ENCODE results near the gene ELMO1. TPM values are rescaled to one million over a fixed set of nuclear protein-coding genes. Genes with fewer than 3 reads are reported as not detected.

ELMO1 gene
- total RNA-seq, 6 donors from 2014 or later: 51.4 to 204 (median 73.7) TPM

DNA sequence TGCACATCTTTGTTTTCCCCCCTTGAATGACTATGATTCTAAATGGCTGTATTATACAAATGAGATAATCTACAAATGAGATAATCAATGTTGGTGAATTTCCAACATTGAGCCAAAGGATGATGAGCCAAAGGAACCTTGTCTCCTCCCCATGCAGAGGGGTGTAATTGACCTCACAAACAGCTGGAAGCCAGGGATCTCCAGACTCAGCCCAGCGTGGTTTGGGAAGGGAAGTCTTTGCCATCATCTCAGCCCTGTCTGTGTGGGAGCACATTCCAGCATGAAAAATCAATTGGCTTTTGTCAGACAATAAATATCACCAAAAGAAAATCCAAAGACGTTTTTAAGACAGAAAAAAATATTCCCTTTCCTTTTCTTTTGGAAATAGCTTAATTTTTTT is 452.9 kb downstream of the ELMO1 start:
- H3K27me3 ChIP-seq: no peaks in the 10 kb centered on the region
- ATAC-seq (ENCODE audit: low FRiP score in 2 of 2) (peak in 1 of 2 donors; percentile 68), DNase-seq (no peak)
- H3K36me3 ChIP-seq: no peaks in the 10 kb centered on the region
- 66 to 72% methylated on average over 2 of the region's 2 CpGs for WGBS, 2 donors
- H3K9me3 ChIP-seq: no peaks in the 10 kb centered on the region
- peaks cover 0 to 4% (median 0%) of the 10 kb centered on the region in 4 donors for H3K4me1 ChIP-seq
- H3K27ac ChIP-seq: no peak overlapping the region
- no peak overlapping the region for H3K4me3 ChIP-seq
- TF ChIP-seq POLR2AphosphoS5 (IDR thresholded peaks at IDR 0.05): no peak
- no peak for TF ChIP-seq EP300 (IDR thresholded peaks at IDR 0.05)
- no peak for TF ChIP-seq POLR2A (IDR thresholded peaks at IDR 0.05)
- TF ChIP-seq, protein P1, sequence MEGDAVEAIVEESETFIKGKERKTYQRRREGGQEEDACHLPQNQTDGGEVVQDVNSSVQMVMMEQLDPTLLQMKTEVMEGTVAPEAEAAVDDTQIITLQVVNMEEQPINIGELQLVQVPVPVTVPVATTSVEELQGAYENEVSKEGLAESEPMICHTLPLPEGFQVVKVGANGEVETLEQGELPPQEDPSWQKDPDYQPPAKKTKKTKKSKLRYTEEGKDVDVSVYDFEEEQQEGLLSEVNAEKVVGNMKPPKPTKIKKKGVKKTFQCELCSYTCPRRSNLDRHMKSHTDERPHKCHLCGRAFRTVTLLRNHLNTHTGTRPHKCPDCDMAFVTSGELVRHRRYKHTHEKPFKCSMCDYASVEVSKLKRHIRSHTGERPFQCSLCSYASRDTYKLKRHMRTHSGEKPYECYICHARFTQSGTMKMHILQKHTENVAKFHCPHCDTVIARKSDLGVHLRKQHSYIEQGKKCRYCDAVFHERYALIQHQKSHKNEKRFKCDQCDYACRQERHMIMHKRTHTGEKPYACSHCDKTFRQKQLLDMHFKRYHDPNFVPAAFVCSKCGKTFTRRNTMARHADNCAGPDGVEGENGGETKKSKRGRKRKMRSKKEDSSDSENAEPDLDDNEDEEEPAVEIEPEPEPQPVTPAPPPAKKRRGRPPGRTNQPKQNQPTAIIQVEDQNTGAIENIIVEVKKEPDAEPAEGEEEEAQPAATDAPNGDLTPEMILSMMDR (IDR thresholded peaks at IDR 0.05): no peak

DNA sequence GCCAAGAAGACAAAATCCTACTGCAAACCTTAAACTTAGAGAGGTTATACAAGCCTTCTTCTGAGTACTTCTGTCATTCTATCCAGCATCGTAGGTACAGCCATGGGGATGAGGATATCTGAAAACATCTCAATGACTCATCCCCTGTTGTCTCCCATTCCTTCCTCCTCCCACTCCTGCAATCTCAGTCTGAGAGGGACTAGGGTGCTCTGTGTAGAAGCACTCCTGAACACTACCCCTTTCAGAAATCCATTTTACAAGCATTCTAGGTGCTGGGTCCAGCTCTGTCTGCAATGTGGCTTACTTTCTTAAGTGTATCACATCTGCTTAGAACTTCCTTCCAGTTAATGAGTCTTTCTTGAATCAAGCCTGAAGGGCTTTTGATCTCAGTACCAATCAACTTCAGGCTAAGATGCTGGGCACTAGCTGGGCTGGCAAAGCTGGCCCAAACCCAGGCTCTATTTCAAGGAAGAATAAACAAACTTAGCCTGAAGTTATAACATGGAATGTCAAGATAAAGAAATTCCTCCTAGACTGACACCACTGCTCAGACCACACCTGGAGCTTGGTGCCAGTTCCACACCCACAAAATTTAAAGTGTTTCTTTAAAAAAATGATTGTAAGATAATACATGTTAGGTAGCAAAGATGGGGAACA is 454.1 kb downstream of the ELMO1 start:
- Histone ChIP-seq H3K27ac (no peak overlapping the region), H3K27me3 (no peaks in the 10 kb centered on the region), H3K9me3 (no peaks in the 10 kb centered on the region), H3K36me3 (no peaks in the 10 kb centered on the region), H3K4me1 (peaks cover 0 to 4% (median 0%) of the 10 kb centered on the region in 4 donors), H3K4me3 (no peak overlapping the region)
- ATAC-seq (ENCODE audit: low FRiP score in 2 of 2) (peak; percentile 43 to 64), DNase-seq (no peak)
- TF ChIP-seq EP300 (IDR thresholded peaks at IDR 0.05) (no peak), POLR2AphosphoS5 (IDR thresholded peaks at IDR 0.05) (no peak), POLR2A (IDR thresholded peaks at IDR 0.05) (no peak)
- TF ChIP-seq, protein P1 (IDR thresholded peaks at IDR 0.05): no peak
- WGBS, 2 donors: 64 to 71% methylated on average over 1 of the region's 1 CpG

DNA sequence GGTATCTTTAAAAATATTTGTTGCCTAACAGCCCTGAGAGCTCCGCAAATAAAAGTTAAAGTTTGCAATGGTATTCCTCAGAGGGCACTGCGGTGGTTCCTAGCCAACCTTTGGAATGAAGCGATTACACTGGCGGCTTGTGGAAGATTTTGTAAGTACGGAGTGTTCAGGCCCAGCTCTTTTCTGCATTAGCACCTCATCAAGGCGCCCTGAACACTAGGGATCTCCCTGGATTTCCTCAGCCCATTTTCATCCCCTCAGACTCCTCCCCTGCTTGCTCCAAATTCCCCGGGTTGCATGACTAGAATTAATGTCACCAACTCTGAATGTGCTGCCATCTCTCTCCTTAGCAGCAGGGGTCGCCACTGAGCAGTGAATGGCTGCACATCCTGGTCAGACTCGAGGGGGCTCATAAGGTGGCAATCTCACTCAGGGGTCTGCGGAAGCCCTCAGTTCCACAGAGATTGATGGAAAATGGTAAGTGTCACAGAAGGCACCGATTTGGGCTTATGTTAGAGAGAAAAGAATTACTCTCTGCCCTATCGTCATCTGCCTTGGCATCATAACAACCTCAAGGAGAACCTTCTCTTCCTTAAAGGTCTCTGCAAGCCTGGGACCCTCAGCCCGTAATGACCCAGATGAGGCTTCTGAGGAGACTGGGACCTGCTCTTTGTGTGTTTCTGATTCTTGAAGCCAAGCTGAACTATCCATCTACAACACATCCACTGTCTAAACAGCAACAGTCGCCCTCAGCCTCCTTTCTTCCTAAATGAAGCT is 461.5 kb downstream of the ELMO1 start:
- Histone ChIP-seq H3K4me3 (no peak overlapping the region), H3K27ac (no peak overlapping the region), H3K9me3 (no peaks in the 10 kb centered on the region), H3K27me3 (no peaks in the 10 kb centered on the region), H3K36me3 (no peaks in the 10 kb centered on the region), H3K4me1 (peaks cover 7 to 27% (median 16%) of the 10 kb centered on the region in 4 donors)
- ATAC-seq (ENCODE audit: low FRiP score in 2 of 2) (peak; percentile 83), DNase-seq (peak in 1 of 2 donors; percentile 67)
- no peak for TF ChIP-seq EP300 (IDR thresholded peaks at IDR 0.05)
- TF ChIP-seq, protein P1 (IDR thresholded peaks at IDR 0.05): peak; percentile 71 to 83 (median 80)
- 59 to 63% methylated on average over 14 of the region's 14 CpGs for WGBS, 2 donors

DNA sequence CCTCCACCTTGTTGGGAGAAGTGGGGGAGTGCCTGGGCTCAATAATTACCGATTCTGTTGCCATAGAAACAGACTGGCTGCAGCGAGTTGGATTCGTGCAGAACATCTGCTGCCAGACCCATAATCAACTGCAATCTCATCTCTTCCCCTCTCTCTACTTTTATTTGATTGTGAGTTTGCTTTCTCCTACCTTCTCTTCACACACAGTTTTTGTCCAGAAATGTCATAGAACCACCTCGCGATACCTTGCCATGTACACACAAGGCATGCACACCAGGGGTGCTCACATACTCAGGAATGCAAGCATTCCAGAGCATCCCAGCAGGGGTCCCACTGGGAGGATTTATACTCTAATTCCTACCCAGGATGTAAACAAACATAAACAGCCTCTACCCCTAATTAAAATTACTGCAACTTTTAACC is 462.1 kb downstream of the ELMO1 start:
- TF ChIP-seq POLR2A (IDR thresholded peaks at IDR 0.05) (no peak), POLR2AphosphoS5 (IDR thresholded peaks at IDR 0.05) (no peak), EP300 (IDR thresholded peaks at IDR 0.05) (no peak)
- TF ChIP-seq, protein P1 (IDR thresholded peaks at IDR 0.05): no peak
- Histone ChIP-seq H3K27me3 (no peaks in the 10 kb centered on the region), H3K9me3 (no peaks in the 10 kb centered on the region), H3K4me1 (peaks cover 7 to 27% (median 16%) of the 10 kb centered on the region in 4 donors), H3K27ac (no peak overlapping the region), H3K36me3 (no peaks in the 10 kb centered on the region), H3K4me3 (no peak overlapping the region)
- DNase-seq: no peak
- 64 to 71% methylated on average over 5 of the region's 5 CpGs for WGBS, 2 donors
- ATAC-seq (ENCODE audit: low FRiP score in 2 of 2): no peak
